ENCODE results near the gene MRC1. TPM values are rescaled to one million over a fixed set of nuclear protein-coding genes. Genes with fewer than 3 reads are reported as not detected.

MRC1 gene
- total and polyA plus RNA-seq, 2 experiments from 2014 or later = not detected

DNA sequence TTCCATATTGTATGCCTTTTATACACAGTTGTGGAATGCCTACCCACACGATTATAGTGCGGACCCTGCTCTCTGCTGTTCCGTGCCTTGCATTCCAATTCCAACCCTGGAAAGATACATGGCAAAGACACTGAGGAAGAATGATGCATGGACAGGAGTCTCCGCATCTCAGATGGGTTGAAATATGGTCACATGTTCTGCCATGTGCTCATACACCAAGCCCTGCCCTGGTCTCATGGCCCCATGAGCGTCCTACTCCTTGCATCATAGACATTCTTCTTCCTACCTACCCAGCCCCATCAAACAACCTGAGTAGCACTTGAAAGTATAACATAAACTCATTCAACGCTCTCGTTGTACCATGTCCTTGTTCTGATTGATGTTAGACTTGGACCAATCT, 148.9 kb downstream of the MRC1 start (continued):
- TF ChIP-seq, protein P1, sequence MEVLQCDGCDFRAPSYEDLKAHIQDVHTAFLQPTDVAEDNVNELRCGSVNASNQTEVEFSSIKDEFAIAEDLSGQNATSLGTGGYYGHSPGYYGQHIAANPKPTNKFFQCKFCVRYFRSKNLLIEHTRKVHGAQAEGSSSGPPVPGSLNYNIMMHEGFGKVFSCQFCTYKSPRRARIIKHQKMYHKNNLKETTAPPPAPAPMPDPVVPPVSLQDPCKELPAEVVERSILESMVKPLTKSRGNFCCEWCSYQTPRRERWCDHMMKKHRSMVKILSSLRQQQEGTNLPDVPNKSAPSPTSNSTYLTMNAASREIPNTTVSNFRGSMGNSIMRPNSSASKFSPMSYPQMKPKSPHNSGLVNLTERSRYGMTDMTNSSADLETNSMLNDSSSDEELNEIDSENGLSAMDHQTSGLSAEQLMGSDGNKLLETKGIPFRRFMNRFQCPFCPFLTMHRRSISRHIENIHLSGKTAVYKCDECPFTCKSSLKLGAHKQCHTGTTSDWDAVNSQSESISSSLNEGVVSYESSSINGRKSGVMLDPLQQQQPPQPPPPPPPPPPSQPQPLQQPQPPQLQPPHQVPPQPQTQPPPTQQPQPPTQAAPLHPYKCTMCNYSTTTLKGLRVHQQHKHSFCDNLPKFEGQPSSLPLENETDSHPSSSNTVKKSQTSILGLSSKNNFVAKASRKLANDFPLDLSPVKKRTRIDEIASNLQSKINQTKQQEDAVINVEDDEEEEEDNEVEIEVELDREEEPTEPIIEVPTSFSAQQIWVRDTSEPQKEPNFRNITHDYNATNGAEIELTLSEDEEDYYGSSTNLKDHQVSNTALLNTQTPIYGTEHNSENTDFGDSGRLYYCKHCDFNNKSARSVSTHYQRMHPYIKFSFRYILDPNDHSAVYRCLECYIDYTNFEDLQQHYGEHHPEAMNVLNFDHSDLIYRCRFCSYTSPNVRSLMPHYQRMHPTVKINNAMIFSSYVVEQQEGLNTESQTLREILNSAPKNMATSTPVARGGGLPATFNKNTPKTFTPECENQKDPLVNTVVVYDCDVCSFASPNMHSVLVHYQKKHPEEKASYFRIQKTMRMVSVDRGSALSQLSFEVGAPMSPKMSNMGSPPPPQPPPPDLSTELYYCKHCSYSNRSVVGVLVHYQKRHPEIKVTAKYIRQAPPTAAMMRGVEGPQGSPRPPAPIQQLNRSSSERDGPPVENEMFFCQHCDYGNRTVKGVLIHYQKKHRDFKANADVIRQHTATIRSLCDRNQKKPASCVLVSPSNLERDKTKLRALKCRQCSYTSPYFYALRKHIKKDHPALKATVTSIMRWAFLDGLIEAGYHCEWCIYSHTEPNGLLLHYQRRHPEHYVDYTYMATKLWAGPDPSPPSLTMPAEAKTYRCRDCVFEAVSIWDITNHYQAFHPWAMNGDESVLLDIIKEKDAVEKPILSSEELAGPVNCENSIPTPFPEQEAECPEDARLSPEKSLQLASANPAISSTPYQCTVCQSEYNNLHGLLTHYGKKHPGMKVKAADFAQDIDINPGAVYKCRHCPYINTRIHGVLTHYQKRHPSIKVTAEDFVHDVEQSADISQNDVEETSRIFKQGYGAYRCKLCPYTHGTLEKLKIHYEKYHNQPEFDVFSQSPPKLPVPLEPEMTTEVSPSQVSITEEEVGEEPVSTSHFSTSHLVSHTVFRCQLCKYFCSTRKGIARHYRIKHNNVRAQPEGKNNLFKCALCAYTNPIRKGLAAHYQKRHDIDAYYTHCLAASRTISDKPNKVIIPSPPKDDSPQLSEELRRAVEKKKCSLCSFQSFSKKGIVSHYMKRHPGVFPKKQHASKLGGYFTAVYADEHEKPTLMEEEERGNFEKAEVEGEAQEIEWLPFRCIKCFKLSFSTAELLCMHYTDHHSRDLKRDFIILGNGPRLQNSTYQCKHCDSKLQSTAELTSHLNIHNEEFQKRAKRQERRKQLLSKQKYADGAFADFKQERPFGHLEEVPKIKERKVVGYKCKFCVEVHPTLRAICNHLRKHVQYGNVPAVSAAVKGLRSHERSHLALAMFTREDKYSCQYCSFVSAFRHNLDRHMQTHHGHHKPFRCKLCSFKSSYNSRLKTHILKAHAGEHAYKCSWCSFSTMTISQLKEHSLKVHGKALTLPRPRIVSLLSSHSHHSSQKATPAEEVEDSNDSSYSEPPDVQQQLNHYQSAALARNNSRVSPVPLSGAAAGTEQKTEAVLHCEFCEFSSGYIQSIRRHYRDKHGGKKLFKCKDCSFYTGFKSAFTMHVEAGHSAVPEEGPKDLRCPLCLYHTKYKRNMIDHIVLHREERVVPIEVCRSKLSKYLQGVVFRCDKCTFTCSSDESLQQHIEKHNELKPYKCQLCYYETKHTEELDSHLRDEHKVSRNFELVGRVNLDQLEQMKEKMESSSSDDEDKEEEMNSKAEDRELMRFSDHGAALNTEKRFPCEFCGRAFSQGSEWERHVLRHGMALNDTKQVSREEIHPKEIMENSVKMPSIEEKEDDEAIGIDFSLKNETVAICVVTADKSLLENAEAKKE (CRISPR knock-in tag; IDR thresholded peaks at IDR 0.05) = no peak
- no peak for TF ChIP-seq CREB1 (CRISPR knock-in tag; IDR thresholded peaks at IDR 0.05; ENCODE audit: low read depth)
- no peak for TF ChIP-seq STAT1 (IDR thresholded peaks at IDR 0.05; ENCODE audit: unreplicated experiment)

GRCh38 chr10:17959870-17960269, 150.7 kb downstream of the MRC1 start:
- Mint-ChIP-seq H3K4me3 (no peak overlapping the region), H3K27me3 (ENCODE audit: insufficient read depth, low read depth, poor library complexity) (peaks cover 2% of the 10 kb centered on the region), H3K4me1 (no peaks in the 10 kb centered on the region), H3K27ac (no peak overlapping the region), H3K36me3 (ENCODE audit: low read depth) (peaks cover 7% of the 10 kb centered on the region; the same call in 2 of the 3 replicates), H3K9me3 (peaks cover 10% of the 10 kb centered on the region)
- DNase-seq (ENCODE audit: low spot score) (no peak), ATAC-seq (no peak)
- H3K4me3 ChIP-seq = no peak overlapping the region
- H3K4me1 ChIP-seq (ENCODE audit: insufficient read depth) = no peaks in the 10 kb centered on the region
- no peak overlapping the region for H3K27ac ChIP-seq (ENCODE audit: low read depth)
- H3K4me2 ChIP-seq = no peak overlapping the region
- H3K79me2 ChIP-seq (replicated peaks; ENCODE audit: insufficient read depth) = no peaks in the 10 kb centered on the region
- no peaks in the 10 kb centered on the region for H3K36me3 ChIP-seq (ENCODE audit: insufficient read depth)
- H3K9me2 ChIP-seq (ENCODE audit: insufficient read depth) = 0 out of 2 replicates have a peak, but pooled peaks cover 9% of the 10 kb centered on the region
- H2AFZ ChIP-seq = no peak overlapping the region
- H3K27me3 ChIP-seq (ENCODE audit: insufficient read depth) = no peaks in the 10 kb centered on the region
- H4K20me1 ChIP-seq (replicated peaks; ENCODE audit: insufficient read depth) = no peaks in the 10 kb centered on the region
- H3F3A ChIP-seq (replicated peaks; ENCODE audit: low read depth) = no peaks in the 10 kb centered on the region
- TF ChIP-seq, protein P1 (CRISPR knock-in tag; IDR thresholded peaks at IDR 0.05) = no peak
- TF ChIP-seq REST (IDR thresholded peaks at IDR 0.05; ENCODE audit: unreplicated experiment) (no peak), EZH2phosphoT487 (IDR thresholded peaks at IDR 0.05; ENCODE audit: unreplicated experiment) (no peak)

Data from GM23338 (cell line).